Measurements from ENCODE around the gene NACAD. TPM values are rescaled to one million over a fixed set of nuclear protein-coding genes. Genes with fewer than 3 reads are reported as not detected.

Gene NACAD
- total RNA-seq, 1 experiment from 2014 or later = not detected

GRCh38 chr7:45068236-45069023 is 20.3 kb downstream of the NACAD start:
- TF ChIP-seq, protein P1, sequence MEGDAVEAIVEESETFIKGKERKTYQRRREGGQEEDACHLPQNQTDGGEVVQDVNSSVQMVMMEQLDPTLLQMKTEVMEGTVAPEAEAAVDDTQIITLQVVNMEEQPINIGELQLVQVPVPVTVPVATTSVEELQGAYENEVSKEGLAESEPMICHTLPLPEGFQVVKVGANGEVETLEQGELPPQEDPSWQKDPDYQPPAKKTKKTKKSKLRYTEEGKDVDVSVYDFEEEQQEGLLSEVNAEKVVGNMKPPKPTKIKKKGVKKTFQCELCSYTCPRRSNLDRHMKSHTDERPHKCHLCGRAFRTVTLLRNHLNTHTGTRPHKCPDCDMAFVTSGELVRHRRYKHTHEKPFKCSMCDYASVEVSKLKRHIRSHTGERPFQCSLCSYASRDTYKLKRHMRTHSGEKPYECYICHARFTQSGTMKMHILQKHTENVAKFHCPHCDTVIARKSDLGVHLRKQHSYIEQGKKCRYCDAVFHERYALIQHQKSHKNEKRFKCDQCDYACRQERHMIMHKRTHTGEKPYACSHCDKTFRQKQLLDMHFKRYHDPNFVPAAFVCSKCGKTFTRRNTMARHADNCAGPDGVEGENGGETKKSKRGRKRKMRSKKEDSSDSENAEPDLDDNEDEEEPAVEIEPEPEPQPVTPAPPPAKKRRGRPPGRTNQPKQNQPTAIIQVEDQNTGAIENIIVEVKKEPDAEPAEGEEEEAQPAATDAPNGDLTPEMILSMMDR (IDR thresholded peaks at IDR 0.05; ENCODE audit: unreplicated experiment) = no peak
- CTCF ChIA-PET = interaction anchor here (0.6 to 1.2 kb wide), 3 partner anchors 36 to 839 kb away, joined by 3 read pairs; no protein-coding TSS in a partner anchor
- POLR2A ChIA-PET = interaction anchor here (1.2 kb wide), 2 partner anchors 10 to 35 kb away, joined by 3 read pairs; no protein-coding TSS in a partner anchor
- H3K9me3 Mint-ChIP-seq (ENCODE audit: unreplicated experiment) = no peaks in the 10 kb centered on the region
- H3K36me3 Mint-ChIP-seq (ENCODE audit: insufficient read depth, unreplicated experiment) = peaks cover 48% of the 10 kb centered on the region
- no peak for DNase-seq (ENCODE audit: unreplicated experiment)
- no TSS peak for BruUV-seq (replicated peaks)
- intact Hi-C loops (cut with micrococcal nuclease) = no loop called here
- no peak overlapping the region for H3K4me3 Mint-ChIP-seq (ENCODE audit: unreplicated experiment)
- H3K27ac Mint-ChIP-seq (ENCODE audit: low read depth, unreplicated experiment) = peak overlapping the region; percentile 39
- H3K27me3 Mint-ChIP-seq (ENCODE audit: insufficient read depth, unreplicated experiment) = no peaks in the 10 kb centered on the region
- peaks cover 20% of the 10 kb centered on the region for H3K4me1 Mint-ChIP-seq (ENCODE audit: insufficient read depth, unreplicated experiment)

- Mint-ChIP-seq H3K27ac (ENCODE audit: low read depth, unreplicated experiment) (peak overlapping the region; percentile 31), H3K4me3 (ENCODE audit: unreplicated experiment) (no peak overlapping the region), H3K4me1 (ENCODE audit: insufficient read depth, unreplicated experiment) (peaks cover 12% of the 10 kb centered on the region), H3K27me3 (ENCODE audit: insufficient read depth, unreplicated experiment) (no peaks in the 10 kb centered on the region), H3K36me3 (ENCODE audit: insufficient read depth, unreplicated experiment) (peaks cover 44% of the 10 kb centered on the region), H3K9me3 (ENCODE audit: unreplicated experiment) (no peaks in the 10 kb centered on the region)
- CTCF ChIA-PET = interaction anchor here (0.6 kb wide), 2 partner anchors 86 to 838 kb away, joined by 3 read pairs; no protein-coding TSS in a partner anchor
- TF ChIP-seq, protein P1 (IDR thresholded peaks at IDR 0.05; ENCODE audit: unreplicated experiment) = no peak
- intact Hi-C loops (cut with micrococcal nuclease) = no loop called here
- no peak for DNase-seq (ENCODE audit: unreplicated experiment)
- POLR2A ChIA-PET = interaction anchor here (0.5 kb wide), 1 partner anchor 53 kb away, joined by 3 read pairs; no protein-coding TSS in a partner anchor
- BruUV-seq (replicated peaks) = no TSS peak
Measured at GRCh38 chr7:45067582-45067981, 21.2 kb downstream of the NACAD start.

GRCh38 chr7:45066409-45066808 is 22.4 kb downstream of the NACAD start:
- BruUV-seq (replicated peaks) = no TSS peak
- Mint-ChIP-seq H3K27ac (ENCODE audit: low read depth, unreplicated experiment) (peak overlapping the region; percentile 31), H3K27me3 (ENCODE audit: insufficient read depth, unreplicated experiment) (no peaks in the 10 kb centered on the region), H3K4me3 (ENCODE audit: unreplicated experiment) (no peak overlapping the region), H3K36me3 (ENCODE audit: insufficient read depth, unreplicated experiment) (peaks cover 47% of the 10 kb centered on the region), H3K9me3 (ENCODE audit: unreplicated experiment) (no peaks in the 10 kb centered on the region), H3K4me1 (ENCODE audit: insufficient read depth, unreplicated experiment) (peaks cover 6% of the 10 kb centered on the region)
- intact Hi-C loops (cut with micrococcal nuclease) = no loop called here
- ChIA-PET POLR2A (no interaction called here), CTCF (interaction anchor here (0.7 kb wide), 1 partner anchor 80 kb away, joined by 3 read pairs; no protein-coding TSS in a partner anchor)
- TF ChIP-seq, protein P1 (IDR thresholded peaks at IDR 0.05; ENCODE audit: unreplicated experiment) = no peak
- DNase-seq (ENCODE audit: unreplicated experiment) = no peak

DNA sequence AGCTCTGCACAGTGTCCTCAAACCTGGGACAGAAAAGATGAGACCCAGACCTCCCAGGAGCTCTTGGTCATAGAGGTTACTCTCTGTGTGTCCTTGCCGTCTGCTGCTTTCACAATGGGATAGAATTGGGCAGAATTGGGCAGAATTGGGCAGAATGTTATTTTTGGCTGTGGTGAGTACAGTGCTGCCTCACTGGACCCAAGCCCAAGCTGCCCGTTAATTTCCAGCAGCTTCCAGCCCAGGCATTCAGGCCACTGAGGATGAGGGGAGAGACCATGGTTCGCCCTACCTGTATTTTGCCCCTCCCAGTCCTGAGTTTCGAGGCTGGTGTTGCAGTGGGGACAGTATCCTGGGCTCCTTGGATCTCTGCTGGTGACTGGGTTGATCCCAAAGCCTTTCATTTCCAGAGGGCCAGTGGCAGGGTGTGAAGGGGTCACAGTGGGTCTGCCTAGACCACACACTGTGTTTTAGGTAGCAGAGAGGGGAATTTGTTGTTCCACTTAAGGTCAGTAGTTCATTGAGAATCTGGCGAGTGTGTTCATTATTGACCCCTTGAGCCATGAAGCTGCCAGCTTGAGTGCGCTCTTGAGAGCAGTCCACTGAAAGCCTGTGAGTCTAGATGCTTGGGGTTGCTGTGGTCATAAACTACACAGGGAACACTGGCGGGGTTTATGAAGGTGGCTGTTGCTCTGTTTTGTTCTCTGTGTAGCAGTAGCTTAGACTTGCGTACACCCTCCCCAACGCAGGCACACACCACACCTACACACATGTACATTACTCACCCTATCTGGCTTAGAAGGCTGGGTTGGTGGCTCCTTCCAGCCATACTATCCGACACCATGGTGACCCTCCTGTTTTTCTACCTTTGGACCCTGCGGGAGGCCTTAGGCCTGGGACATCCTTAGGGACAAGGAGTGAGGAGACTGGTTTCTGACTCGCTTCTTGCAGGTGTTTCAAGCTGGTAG is 23.5 kb downstream of the NACAD start:
- H3K27me3 Mint-ChIP-seq (ENCODE audit: insufficient read depth, unreplicated experiment) = no peaks in the 10 kb centered on the region
- TF ChIP-seq, protein P1 (IDR thresholded peaks at IDR 0.05; ENCODE audit: unreplicated experiment) = no peak
- peak overlapping the region; percentile 31 for H3K27ac Mint-ChIP-seq (ENCODE audit: low read depth, unreplicated experiment)
- intact Hi-C loops (cut with micrococcal nuclease) = no loop called here
- no TSS peak for BruUV-seq (replicated peaks)
- POLR2A ChIA-PET = no interaction called here
- peaks cover 48% of the 10 kb centered on the region for H3K36me3 Mint-ChIP-seq (ENCODE audit: insufficient read depth, unreplicated experiment)
- DNase-seq (ENCODE audit: unreplicated experiment) = peak; percentile 16
- H3K9me3 Mint-ChIP-seq (ENCODE audit: unreplicated experiment) = no peaks in the 10 kb centered on the region
- CTCF ChIA-PET = no interaction called here
- H3K4me3 Mint-ChIP-seq (ENCODE audit: unreplicated experiment) = no peak overlapping the region
- peaks cover 6% of the 10 kb centered on the region for H3K4me1 Mint-ChIP-seq (ENCODE audit: insufficient read depth, unreplicated experiment)

All from MCF 10A (cell line).